Stomach (tissue), 9 donors: ENCODE data around the gene GPATCH1. TPM values are rescaled to one million over a fixed set of nuclear protein-coding genes. Genes with fewer than 3 reads are reported as not detected.

ENCODE experiments used
- DNase-seq, 2 donors: peaks; one replicate each; pipeline versions ENCODE4 v3.0.0 to v3.0.0-alpha.2; 2013 to 2019
- H3K27ac ChIP-seq, 5 donors: fragments of 200-600 bp in 4 of 5; sonication (generic) in 4 of 5; one replicate each; pipeline ENCODE4 v1.5.1; 2013 to 2019; ENCODE audit warnings: mild to moderate bottlenecking in 1 of 5, moderate library complexity in 1 of 5
- H3K27me3 ChIP-seq, 3 donors: fragments of 200-600 bp; sonication (generic); one replicate each; pipeline ENCODE4 v1.5.1; 2017 to 2019; ENCODE audit warnings: mixed run types in 1 of 3
- H3K36me3 ChIP-seq, 4 donors: fragments of 200-600 bp; sonication (generic); 1 replicate in 3 of 4; 2 replicates in 1 of 4; pipeline ENCODE4 v1.5.1; 2016 to 2019
- H3K4me1 ChIP-seq, 4 donors: fragments of 200-600 bp; sonication (generic); one replicate each; pipeline ENCODE4 v1.5.1; 2016 to 2019
- H3K4me3 ChIP-seq, 4 donors: fragments of 200-600 bp; sonication (generic) in 3 of 4; one replicate each; pipeline ENCODE4 v1.5.1; 2016 to 2019; ENCODE audit warnings: mild to moderate bottlenecking in 1 of 4
- H3K9me3 ChIP-seq, 4 donors: fragments of 200-600 bp; sonication (generic); one replicate each; pipeline ENCODE4 v1.5.1; 2016 to 2019
- CTCF ChIP-seq, 7 experiments: fragments of 450-650 bp in 4 of 7; fragments of 200-600 bp in 3 of 7; sonication (generic) in 3 of 7; IDR thresholded peaks; one replicate each; pipeline ENCODE4 v1.5.1; 2016 to 2019; ENCODE audit warnings: antibody characterized with exemption in 7 of 7, control low read depth in 2 of 7, mild to moderate bottlenecking in 1 of 7
- EP300 ChIP-seq: sonication (generic); formaldehyde crosslinking; IDR thresholded peaks from one replicate; pipeline ENCODE4 v1.6.1; 2017; ENCODE audit warnings: antibody characterized with exemption
- POLR2A ChIP-seq, 4 donors: fragments of 450-650 bp; IDR thresholded peaks; one replicate each; pipeline ENCODE4 v1.6.1; 2016; ENCODE audit warnings: antibody characterized with exemption in 4 of 4, control low read depth in 2 of 4, mild to moderate bottlenecking in 1 of 4, moderate library complexity in 1 of 4
- POLR2AphosphoS5 ChIP-seq, 3 donors: sonication (generic); formaldehyde crosslinking; IDR thresholded peaks; one replicate each; pipeline ENCODE4 v1.6.1; 2016; ENCODE audit warnings: antibody characterized with exemption in 3 of 3
- WGBS, 5 donors: extraction: QIAGEN DNeasy Blood & Tissue Kit in 3 of 5; methylation state at CpG; one replicate each; pipeline versions ENCODE4 v1.1.5 to v1.1.7; 2013 to 2018; 5-methylcytosine and 5-hydroxymethylcytosine counted together
- intact Hi-C: fragments of 100-400 bp; cut with DNase I; formaldehyde crosslinking; loops from one replicate; pipeline ENCODE4 v1.15.1; 2023; ENCODE audit warnings: low total_unique reads
- polyA plus RNA-seq, 3 donors: library from polyadenylated mRNA; stranded (reverse); fragments of 200-250 nt; gene quantifications; one replicate each; pipeline ENCODE4 v1.2.3, GENCODE V29; 2013
- total RNA-seq, 5 donors: library from RNA; depleted of rRNA; stranded (reverse); fragments of >200 nt; gene quantifications; one replicate each; pipeline versions ENCODE4 v1.1.0 to v1.2.3, GENCODE V29; 2014 to 2016
- donor health status: healthy with polysubstance abuse.
- donor health status: Bipolar disorder and iron deficiency.
- donor health status: healthy.

Gene GPATCH1
- total and polyA plus RNA-seq, 8 donors: 1.2 to 31.5 (median 5.6) TPM

GRCh38 chr19:33175156-33175782 lies 94.3 kb downstream of the GPATCH1 start:
- WGBS, 5 donors: 89 to 94% (median 94%) methylated on average over 10 of the region's 10 CpGs
- TF ChIP-seq POLR2AphosphoS5 (IDR thresholded peaks at IDR 0.05) (no peak), CTCF (IDR thresholded peaks at IDR 0.05) (no peak), POLR2A (IDR thresholded peaks at IDR 0.05) (no peak), EP300 (no peak)
- Histone ChIP-seq H3K36me3 (no peaks in the 10 kb centered on the region), H3K4me1 (peaks cover 17 to 43% (median 35%) of the 10 kb centered on the region in 4 donors), H3K4me3 (peak overlapping the region in 1 of 4 donors; percentile 80), H3K27ac (peak overlapping the region in 1 of 5 donors; percentile 93), H3K27me3 (no peaks in the 10 kb centered on the region), H3K9me3 (no peaks in the 10 kb centered on the region)
- intact Hi-C loops: no loop called here
- DNase-seq: no peak

- DNase-seq: peak in 1 of 2 donors; percentile 68
- WGBS, 5 donors: 6 to 11% (median 8%) methylated on average over 22 to 25 of the region's 25 CpGs
- intact Hi-C loops: no loop called here
- TF ChIP-seq POLR2A (IDR thresholded peaks at IDR 0.05) (no peak), POLR2AphosphoS5 (IDR thresholded peaks at IDR 0.05) (no peak), CTCF (IDR thresholded peaks at IDR 0.05) (no peak), EP300 (no peak)
- peak overlapping the region; percentile 64 to 87 (median 75) for H3K4me3 ChIP-seq
- peak overlapping the region; percentile 86 to 98 (median 95) for H3K27ac ChIP-seq
- H3K27me3 ChIP-seq: no peaks in the 10 kb centered on the region
- H3K9me3 ChIP-seq: no peaks in the 10 kb centered on the region
- H3K4me1 ChIP-seq: peaks cover 17 to 43% (median 35%) of the 10 kb centered on the region in 4 donors
- no peaks in the 10 kb centered on the region for H3K36me3 ChIP-seq
These were observed 95.1 kb downstream of the GPATCH1 start for GRCh38 chr19:33175886-33176669.

- 0 to 1% (median 0%) methylated on average over 43 to 65 of the region's 65 CpGs for WGBS, 5 donors
- H3K27me3 ChIP-seq: no peaks in the 10 kb centered on the region
- no peaks in the 10 kb centered on the region for H3K9me3 ChIP-seq
- H3K27ac ChIP-seq: peak overlapping the region; percentile 86 to 98 (median 95)
- TF ChIP-seq CTCF (IDR thresholded peaks at IDR 0.05) (peak in 2 of 7 experiments; percentile 7 to 16), POLR2AphosphoS5 (IDR thresholded peaks at IDR 0.05) (peak; percentile 79 to 96 (median 89)), EP300 (no peak), POLR2A (IDR thresholded peaks at IDR 0.05) (peak in 2 of 4 donors; percentile 42 to 44)
- H3K36me3 ChIP-seq: no peaks in the 10 kb centered on the region
- intact Hi-C loops: no loop called here
- peak overlapping the region; percentile 64 to 87 (median 75) for H3K4me3 ChIP-seq
- peak; percentile 98 for DNase-seq
- H3K4me1 ChIP-seq: peaks cover 17 to 43% (median 35%) of the 10 kb centered on the region in 4 donors
These were observed 95.9 kb downstream of the GPATCH1 start for GRCh38 chr19:33176670-33177416.

GRCh38 chr19:33177417-33177979 lies 96.5 kb downstream of the GPATCH1 start:
- no peak for TF ChIP-seq EP300
- TF ChIP-seq CTCF (IDR thresholded peaks at IDR 0.05): peak in 4 of 7 experiments; percentile 4 to 47 (median 24)
- TF ChIP-seq POLR2AphosphoS5 (IDR thresholded peaks at IDR 0.05): no peak
- no peak for TF ChIP-seq POLR2A (IDR thresholded peaks at IDR 0.05)
- Histone ChIP-seq H3K27me3 (no peaks in the 10 kb centered on the region), H3K27ac (peak overlapping the region; percentile 79 to 98 (median 93)), H3K4me3 (peak overlapping the region; percentile 64 to 87 (median 75)), H3K36me3 (no peaks in the 10 kb centered on the region), H3K4me1 (peaks cover 17 to 43% (median 35%) of the 10 kb centered on the region in 4 donors), H3K9me3 (no peaks in the 10 kb centered on the region)
- intact Hi-C loops: no loop called here
- WGBS, 5 donors: 0 to 1% (median 0%) methylated on average over 15 to 38 of the region's 38 CpGs
- no peak for DNase-seq
